GM13976 (cell line): Measurements from ENCODE around the gene MRPL1.
"Not testable (repeated sequence)": the region's sequence is repeated elsewhere in the genome, so short reads cannot be mapped to it uniquely, and the experiment has no call there.

Experiments
- DNase-seq: peaks from one replicate; pipeline ENCODE4 v3.0.0; 2012; ENCODE audit warnings: low spot score
- in situ Hi-C: fragments of 300-500 bp; cut with MboI; formaldehyde crosslinking; loops from one replicate; pipeline ENCODE4 v1.12.0; 2022; ENCODE audit warnings: low sequenced_read_pairs, mixed read lengths, inconsistent platforms; ENCODE audit not compliant: unreplicated experiment
- TF ChIP-seq, protein P1 (sequence below): IDR thresholded peaks from 2 replicates; pipeline ENCODE4 v1.5.1; 2012; ENCODE audit warnings: borderline replicate concordance, mild to moderate bottlenecking; ENCODE audit not compliant: insufficient read depth; ENCODE audit errors: extremely low read depth, missing control alignments, control extremely low read depth

MRPL1 gene

DNA sequence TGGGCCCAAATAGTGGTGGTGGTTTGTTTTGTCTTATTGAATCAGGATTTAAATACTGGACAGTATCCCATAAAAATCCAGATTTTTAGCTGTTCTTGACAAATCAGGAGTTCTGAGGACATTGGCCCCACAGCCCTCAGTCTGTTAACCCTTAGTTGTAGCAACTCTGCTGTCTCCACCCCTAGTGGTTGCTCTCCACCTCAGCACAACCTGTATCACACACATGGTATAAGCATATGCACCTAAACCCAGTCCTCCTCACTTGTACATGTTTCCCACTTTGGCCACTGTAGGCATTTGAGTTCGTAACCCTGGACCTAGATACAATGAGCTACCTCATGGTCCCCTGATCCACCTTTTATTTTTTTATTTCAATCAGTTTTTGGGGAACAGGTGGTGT lies 75.9 kb downstream of the MRPL1 start:
- TF ChIP-seq, protein P1, sequence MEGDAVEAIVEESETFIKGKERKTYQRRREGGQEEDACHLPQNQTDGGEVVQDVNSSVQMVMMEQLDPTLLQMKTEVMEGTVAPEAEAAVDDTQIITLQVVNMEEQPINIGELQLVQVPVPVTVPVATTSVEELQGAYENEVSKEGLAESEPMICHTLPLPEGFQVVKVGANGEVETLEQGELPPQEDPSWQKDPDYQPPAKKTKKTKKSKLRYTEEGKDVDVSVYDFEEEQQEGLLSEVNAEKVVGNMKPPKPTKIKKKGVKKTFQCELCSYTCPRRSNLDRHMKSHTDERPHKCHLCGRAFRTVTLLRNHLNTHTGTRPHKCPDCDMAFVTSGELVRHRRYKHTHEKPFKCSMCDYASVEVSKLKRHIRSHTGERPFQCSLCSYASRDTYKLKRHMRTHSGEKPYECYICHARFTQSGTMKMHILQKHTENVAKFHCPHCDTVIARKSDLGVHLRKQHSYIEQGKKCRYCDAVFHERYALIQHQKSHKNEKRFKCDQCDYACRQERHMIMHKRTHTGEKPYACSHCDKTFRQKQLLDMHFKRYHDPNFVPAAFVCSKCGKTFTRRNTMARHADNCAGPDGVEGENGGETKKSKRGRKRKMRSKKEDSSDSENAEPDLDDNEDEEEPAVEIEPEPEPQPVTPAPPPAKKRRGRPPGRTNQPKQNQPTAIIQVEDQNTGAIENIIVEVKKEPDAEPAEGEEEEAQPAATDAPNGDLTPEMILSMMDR: no peak
- DNase-seq: no peak
- in situ Hi-C loops: no loop called here

DNA sequence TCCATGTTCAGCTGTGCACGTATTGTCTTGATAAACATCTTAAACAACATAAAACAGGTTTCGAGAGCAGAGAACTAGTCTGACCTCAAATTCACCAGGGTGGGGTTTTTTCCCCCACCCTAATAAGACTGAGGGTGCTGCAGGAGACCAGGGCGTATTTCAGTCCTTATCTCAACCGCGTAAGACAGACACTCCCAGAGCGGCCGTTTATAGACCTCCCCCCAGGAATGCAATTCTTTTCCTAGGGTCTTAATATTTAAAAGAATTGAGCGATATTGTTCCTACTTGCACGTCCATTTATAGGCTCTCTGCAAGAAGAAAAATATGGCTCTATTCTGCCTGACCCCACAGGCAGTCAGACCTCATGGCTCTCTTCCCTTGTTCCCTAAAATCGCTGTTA lies 83.3 kb downstream of the MRPL1 start:
- DNase-seq, in situ Hi-C loops: not testable (repeated sequence)

DNA sequence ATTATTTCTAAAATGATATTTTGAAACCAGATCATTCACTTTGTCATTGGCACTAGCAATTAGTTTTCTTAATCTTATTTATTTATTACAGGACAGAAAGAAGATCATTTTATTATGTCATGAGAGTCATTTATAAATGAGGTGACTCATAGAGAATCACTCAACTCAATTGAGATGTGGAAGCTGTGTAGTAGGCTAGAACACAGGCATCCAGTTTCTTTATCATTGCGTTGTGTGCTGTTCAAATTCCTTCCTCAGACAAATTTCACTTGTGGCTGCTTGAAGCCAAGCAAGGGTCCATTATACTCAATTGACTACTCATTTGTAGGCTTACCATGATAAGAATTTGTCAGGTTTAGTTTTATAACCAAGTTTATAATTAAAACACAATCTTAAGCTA lies 87.6 kb downstream of the MRPL1 start:
- TF ChIP-seq, protein P1: no peak
- DNase-seq: no peak
- in situ Hi-C loops: loop anchor here (25.0 kb wide), 1 partner anchor 912 kb away; no protein-coding TSS in a partner anchor

DNA sequence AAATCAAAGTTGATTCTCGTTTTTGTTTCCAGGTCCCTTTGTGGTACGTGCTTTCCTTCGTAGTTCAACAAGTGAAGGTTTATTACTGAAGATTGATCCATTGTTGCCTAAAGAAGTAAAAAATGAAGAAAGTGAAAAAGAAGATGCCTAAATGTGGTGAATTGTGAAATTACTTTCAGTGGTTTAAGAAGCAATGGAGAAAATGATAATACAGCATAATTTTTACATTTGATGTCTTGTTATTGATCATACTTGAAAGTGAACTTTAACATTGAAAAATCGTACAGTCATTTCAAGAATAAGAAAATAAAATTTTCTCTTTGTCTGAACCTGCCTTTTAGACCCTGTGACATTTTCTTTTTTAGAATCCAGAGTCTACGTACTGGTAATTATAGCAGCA lies 89.8 kb downstream of the MRPL1 start:
- in situ Hi-C loops: loop anchor here (25.0 kb wide), 1 partner anchor 910 kb away; no protein-coding TSS in a partner anchor
- no peak for DNase-seq
- TF ChIP-seq, protein P1: no peak

DNA sequence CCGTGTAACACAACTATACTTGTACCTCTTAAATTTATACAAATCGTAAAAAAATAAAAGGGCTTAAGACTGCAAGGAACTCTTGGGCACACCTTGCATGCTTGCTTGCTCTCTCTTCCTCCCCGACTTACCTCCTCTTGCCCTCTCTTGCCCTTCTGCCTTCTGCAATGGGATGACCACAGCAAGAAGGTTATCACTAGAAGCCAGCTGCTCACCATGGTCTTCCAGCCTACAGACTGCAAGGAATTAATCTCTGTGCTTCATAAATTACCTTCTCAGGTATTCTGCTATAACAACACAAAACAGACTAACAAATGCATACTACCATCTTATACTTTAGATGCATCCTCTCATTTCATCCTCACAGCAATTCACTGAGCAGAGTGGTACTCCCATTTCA lies 92.1 kb downstream of the MRPL1 start:
- TF ChIP-seq, protein P1: no peak
- in situ Hi-C loops: loop anchor here (25.0 kb wide), 1 partner anchor 908 kb away; no protein-coding TSS in a partner anchor
- DNase-seq: no peak

DNA sequence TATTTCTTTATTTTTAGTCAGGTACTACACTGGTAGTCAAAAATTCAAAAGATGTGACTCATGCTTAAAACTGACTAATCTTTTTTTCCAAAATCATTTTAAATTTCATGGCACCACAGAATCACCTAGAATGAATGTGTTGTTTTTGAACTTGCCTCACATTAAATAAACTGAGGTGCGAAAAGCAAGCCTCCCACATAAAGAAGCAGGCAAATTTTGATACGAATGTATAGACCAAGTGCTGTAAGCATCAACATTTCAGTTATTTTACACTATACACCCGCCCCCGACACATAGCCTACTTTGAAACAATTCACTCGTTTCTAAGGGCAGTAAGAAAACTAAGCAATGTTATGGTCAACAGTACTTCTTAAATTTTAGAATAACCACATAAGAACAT lies 94.3 kb downstream of the MRPL1 start:
- TF ChIP-seq, protein P1: no peak
- DNase-seq: no peak
- in situ Hi-C loops: loop anchor here (25.0 kb wide), 1 partner anchor 905 kb away; no protein-coding TSS in a partner anchor

DNA sequence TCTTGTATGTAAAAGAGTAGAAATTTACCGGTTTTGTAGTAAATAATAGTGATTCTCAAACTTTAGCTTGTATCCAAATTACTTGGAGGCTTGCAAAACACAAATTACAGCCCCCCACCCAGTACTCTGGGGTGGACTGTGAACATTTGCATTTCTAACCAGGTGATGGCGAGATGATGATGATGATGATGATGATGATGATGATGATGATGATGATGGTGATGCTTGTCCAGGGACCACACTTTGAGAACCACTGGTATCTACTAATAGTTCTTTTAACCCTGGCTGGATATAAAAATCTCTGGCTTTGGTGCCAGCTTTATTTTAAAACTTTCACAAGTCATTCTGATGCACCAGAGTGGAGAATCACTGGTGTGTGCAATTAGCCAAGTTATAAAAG lies 96.3 kb downstream of the MRPL1 start:
- in situ Hi-C loops: loop anchor here (25.0 kb wide), 1 partner anchor 903 kb away; no protein-coding TSS in a partner anchor
- TF ChIP-seq, protein P1: no peak

More for the DNA sequence above, 96.3 kb downstream of the MRPL1 start:
- no peak for DNase-seq
